HS-5 (cell line): Measurements from ENCODE around the gene SENP5.
"Not testable (repeated sequence)": the region's sequence is repeated elsewhere in the genome, so short reads cannot be mapped to it uniquely, and the experiment has no call there.

Experiments used
- DNase-seq: peaks from one replicate; pipeline ENCODE4 v3.0.0-alpha.2; 2012; ENCODE audit warnings: low read depth

The SENP5 gene

GRCh38 chr3:196942226-196942914 is 74.7 kb downstream of the SENP5 start, which contains the start of gene NCBP2:
Gene NCBP2, minus strand, starts transcription at chr3:196942528. Its CDS starts 25 bp downstream, at chr3:196942503.
- DNase-seq, result peak; percentile 88

- DNase-seq, result no peak
These were observed 75.2 kb downstream of the SENP5 start for GRCh38 chr3:196942915-196943277.

- not testable (repeated sequence) for DNase-seq
These were observed 76.5 kb downstream of the SENP5 start for GRCh38 chr3:196944037-196944790.

GRCh38 chr3:196947136-196947859 is 79.6 kb downstream of the SENP5 start:
- DNase-seq, result no peak

GRCh38 chr3:196947860-196948441 is 80.2 kb downstream of the SENP5 start:
- DNase-seq, result no peak

GRCh38 chr3:196948442-196949284 is 80.9 kb downstream of the SENP5 start:
- no peak for DNase-seq

- no peak for DNase-seq
These were observed 81.5 kb downstream of the SENP5 start for GRCh38 chr3:196949285-196949619.

GRCh38 chr3:196949750-196950149 is 82.0 kb downstream of the SENP5 start:
- no peak for DNase-seq

GRCh38 chr3:196951371-196951770 is 83.7 kb downstream of the SENP5 start:
- DNase-seq, result no peak

GRCh38 chr3:196954832-196955231 is 87.1 kb downstream of the SENP5 start:
- DNase-seq, result no peak

GRCh38 chr3:196962108-196962929 is 94.6 kb downstream of the SENP5 start:
- DNase-seq, result no peak

GRCh38 chr3:196962930-196963630 is 95.4 kb downstream of the SENP5 start:
- no peak for DNase-seq

GRCh38 chr3:196963631-196963953 is 95.9 kb downstream of the SENP5 start:
- no peak for DNase-seq

GRCh38 chr3:196965112-196965803 is 97.5 kb downstream of the SENP5 start:
- no peak for DNase-seq

GRCh38 chr3:196965804-196966173 is 98.1 kb downstream of the SENP5 start:
- no peak for DNase-seq

- DNase-seq, result no peak
These were observed 99.0 kb downstream of the SENP5 start for GRCh38 chr3:196966526-196967401.

- no peak for DNase-seq
These were observed 99.9 kb downstream of the SENP5 start for GRCh38 chr3:196967412-196968232.
